NCI-H2029 treated with DMSO at 0.1 percent for 48 hours (cell line): ENCODE data around the gene PNPLA2.

Experiments used
- DNase-seq: peaks from one replicate; lab custom pipeline; 2025; lab: John Stamatoyannopoulos, UW

Gene PNPLA2

DNA sequence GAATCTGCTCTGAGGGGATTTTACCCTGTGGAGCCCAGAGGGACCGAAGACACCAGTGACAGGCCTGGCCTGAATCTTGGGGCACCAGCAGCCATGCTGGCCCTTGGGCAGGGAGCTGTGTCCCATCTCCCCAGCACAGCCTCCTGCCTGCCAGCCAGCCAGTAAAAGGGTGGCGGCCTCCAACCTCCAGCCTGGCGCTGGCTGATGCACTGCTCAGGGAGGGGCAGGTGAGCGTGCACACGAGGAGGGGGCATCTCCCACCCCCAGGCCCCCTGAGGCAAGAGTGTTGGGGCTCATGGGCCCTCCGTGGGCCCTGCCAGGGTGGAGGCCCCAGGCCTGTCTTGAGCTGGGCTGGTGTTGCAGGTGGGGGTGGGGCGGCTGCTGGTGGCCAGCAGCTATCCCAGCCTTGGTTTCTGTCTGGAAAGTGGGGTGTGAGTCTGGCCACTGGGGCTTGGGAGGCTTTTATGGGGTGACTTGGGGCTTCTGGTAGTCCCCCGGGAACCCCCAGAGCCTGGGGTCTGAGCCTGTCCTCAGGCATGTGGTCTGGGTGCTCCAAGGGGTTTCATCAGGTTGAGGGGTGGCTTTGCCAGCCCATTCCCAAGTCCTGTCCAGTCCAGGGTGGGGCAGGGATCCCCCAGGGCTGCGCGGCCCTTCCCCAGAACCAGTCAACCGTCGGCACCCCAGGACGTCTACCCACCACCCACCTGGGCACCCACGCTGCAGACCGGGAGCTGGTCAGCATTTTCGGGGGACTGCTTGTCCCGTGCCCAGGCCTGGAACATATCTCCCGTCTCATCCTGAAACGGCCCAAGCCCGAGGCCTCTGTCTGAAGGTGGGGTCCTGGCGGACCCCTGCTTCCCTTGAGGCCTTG, 41.8 kb downstream of the PNPLA2 start:
- DNase-seq, result no peak

DNA sequence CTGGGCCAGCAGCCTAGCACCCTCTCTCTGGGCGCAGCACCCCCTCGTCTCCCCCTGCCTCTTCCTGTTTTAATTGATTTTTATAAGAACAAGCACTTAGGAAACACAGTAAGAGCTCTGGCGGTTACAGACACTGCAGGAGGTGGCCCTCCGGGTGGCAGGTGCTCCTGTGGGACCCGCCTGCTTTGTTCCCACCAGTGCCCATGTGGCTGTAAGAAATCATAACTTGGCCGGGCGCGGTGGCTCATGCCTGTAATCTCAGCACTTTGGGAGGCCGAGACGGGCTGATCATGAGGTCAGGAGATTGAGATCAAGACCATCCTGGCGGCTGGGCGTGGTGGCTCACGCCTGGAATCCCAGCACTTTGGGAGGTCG, 42.4 kb downstream of the PNPLA2 start:
- DNase-seq, result no peak

DNA sequence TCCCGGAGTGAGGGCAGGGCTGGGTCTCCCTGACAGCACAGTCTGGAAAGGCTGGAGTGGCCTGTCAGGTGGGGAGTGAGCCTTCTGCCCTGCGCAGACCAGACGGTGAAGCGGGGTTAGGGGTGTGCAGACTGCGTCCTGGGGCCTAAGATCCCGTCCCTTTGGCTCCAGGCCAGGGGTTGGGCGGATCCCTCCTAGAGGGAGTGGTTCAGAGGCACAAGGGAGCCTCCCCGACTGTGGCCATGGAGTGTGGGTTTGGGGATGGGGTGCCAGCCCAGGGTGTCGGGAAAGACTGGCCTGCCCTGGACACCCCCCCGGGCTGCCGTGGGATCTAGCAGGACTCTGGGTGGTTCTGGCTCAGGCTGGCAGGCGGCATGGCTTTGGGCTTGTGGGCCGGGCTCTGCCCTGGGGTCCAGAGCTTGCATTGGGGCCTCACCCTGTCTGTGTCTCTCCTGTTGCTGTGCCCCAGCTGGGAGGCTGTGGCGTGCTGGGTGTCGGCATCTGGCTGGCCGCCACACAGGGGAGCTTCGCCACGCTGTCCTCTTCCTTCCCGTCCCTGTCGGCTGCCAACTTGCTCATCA, 43.5 kb downstream of the PNPLA2 start:
- no peak for DNase-seq

DNA sequence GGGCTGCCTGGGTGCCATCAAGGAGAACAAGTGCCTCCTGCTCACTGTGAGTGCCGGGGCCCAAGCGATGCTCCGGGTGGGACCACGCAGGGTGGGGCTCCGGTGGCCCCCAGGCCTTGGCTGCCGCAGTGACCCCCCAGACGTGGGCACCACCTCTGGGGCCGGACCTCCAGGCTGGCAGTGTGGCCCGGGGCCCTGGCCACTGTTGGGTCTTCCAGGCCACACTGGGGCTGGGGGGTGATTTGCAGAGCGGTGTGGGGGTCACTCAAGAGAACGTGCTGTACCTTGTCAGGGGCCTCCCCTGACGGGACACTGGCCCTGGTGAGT, 43.9 kb downstream of the PNPLA2 start:
- no peak for DNase-seq

DNA sequence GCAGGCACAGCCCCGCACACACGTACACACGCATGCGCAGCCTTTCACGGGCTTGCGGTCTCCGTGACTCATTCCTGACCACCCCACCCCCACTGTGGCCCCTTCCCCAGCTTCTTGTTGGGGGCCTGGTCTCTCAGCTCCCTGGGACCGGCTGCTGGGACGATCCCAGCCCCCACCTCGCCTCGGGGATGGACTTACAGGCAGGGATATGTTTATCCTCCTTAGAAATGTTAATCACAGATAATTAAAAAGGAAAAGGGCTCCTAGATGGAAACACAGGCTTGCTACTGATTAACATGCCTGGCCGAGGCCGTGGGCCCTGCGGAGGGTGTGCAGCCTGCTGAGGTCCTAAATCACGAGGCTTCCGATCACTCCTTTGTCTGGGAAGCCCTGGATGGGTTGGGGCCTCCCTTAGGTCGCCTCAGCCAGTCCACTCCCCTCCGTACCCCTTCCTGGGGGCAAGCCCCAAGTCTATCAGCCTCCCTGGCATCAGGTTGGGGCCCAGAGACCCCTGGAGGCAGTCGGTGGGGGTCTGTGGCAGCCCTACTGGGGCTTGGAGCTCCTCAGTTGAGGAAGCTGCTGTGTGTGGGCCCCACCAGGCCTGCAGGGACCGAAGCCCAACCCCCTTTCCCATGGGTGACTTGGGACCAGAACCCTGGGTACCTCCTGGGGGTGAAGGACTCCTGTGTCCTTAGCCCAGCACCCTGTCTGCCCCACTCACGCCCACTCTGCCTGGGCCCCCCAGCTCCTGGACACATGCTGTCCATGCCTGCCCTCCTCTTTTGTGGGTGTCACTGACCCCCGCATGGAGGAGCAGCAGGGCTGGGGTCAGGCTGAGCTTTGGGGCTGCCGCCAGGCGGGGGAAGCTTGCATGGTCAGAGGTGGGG, 44.6 kb downstream of the PNPLA2 start:
- no peak for DNase-seq

DNA sequence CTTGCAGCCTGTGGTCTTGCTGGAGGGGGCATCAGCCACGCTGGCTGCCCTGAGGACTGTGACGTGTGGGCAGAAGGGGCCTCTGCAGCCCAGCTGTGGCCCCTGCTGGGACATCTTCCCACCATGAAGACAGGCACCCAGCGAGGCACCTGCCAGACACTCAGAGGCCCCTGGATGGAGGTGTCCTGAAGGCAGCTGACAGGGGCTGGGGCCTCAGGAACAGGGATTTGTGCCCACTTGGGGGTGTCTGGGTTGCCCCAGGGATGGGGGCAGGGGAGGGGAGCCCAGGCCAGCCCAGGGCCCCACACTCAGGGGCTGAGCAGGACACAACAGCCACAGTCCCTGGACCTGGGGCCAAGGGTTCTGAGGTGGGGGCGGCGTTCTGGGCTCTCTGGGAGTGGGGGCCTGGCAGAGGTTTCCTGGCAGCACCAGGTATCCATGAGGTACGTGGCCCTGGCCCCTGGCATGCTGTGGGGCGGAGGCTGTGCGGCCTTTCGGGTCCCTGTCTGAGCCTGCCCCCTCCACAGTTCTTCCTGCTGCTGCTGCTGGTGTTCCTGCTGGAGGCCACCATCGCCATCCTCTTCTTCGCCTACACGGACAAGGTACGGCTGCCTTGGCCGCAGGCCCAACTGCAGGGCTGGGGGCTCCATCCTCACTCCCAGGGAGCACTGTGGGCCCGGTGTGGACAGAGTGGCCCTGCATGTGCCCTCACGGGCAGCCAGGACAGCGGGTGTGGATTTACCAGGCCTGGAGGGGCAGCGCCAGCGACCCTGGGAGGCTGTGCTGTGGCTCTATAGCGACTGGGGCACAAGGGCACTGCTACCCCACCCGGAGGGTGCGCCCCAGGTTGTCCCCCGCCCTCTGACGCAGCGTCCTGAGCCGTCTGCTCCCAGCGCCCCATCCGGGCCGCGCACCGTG, 45.5 kb downstream of the PNPLA2 start:
- no peak for DNase-seq

DNA sequence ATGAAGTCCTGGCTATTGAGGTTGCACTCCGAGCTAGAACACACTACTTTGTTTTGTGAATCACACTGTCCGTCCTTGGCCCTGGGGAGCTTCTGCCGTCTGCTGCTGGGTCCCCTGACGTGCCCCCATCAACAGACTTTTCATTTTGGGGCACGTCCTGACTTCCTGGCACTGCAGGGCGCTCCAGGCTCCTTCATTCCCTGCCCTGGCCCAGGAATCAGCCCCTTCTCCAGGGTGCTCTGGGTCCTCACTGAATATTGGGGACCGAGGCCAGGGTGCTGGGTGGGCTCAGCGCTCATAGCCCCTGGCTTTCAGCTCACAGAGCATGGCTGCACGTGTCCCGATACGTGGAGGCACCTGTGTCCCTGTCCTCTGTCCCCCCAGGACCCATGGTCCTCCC, 46.2 kb downstream of the PNPLA2 start:
- no peak for DNase-seq

DNA sequence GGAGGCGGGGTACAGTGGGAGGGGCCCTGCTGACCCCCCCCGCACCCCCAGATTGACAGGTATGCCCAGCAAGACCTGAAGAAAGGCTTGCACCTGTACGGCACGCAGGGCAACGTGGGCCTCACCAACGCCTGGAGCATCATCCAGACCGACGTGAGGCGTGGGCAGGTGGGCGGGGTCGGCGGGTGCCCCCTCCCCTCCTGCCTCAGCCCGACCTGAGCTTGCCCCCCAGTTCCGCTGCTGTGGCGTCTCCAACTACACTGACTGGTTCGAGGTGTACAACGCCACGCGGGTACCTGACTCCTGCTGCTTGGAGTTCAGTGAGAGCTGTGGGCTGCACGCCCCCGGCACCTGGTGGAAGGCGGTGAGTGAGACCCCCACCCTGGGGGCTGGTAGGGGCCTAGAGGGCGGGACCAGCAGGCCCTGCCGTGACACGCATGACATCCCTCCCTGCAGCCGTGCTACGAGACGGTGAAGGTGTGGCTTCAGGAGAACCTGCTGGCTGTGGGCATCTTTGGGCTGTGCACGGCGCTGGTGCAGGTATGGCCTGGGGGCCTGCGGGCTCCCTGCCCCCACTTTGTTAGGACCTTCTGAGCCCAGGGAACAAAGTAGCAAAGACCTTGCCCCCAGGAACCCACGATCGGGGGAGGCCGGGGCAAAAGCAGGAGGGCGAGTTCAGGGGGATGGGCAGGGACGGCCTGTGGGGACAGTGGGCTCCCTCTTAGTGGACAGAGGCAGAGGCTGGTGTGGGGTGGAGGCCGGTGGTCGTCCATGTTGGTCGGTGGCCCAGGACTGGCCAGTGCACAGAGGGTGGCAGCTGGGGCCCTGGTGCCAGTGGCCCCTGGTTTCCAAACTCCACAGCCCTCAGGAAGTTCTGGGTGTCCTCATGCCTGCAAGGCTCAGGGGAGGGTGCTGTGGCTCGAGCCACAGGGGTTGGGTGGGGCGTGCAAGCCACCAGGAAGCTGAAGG, 47.0 kb downstream of the PNPLA2 start:
- no peak for DNase-seq

DNA sequence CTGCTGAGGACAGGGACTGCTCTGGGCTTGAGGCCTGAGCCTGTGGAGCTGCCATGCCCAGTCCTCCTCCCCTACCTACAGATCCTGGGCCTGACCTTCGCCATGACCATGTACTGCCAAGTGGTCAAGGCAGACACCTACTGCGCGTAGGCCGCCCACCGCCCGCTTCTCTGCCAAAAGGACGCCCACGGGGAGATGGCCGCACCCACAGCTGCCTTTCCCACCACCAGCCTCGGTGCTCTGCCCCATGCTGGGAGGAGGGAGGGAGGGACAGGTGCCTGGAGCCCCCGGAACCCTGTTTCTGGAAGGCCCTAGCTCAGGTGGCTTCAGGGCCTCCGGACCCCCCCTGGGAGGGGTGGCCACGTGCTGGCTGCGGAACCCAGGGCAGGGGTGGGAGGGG, 47.8 kb downstream of the PNPLA2 start:
- no peak for DNase-seq

DNA sequence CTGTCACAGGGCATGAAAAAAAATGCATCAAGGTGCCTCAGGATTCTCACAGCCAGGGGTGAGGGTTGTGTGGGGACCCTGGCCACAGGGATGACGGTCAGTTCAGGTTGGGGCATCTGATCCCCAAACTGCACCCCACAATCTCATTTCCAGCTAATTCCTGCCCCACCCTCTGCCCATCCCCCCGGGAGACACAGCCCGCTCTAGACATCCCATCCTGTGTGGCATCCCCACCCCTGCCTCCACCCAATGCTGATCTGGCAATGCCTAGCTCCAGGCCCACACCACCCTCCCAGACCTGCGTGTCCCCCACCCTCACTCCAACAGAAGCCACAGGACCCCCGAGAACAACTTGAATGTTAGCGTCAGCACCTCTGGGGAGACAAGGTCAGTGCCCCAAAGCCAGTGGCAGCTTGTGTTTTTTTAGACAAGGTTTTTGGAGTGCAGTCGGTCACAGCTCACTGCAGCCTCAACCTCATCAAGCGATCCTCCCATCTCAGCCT, 49.2 kb downstream of the PNPLA2 start:
- no peak for DNase-seq

DNA sequence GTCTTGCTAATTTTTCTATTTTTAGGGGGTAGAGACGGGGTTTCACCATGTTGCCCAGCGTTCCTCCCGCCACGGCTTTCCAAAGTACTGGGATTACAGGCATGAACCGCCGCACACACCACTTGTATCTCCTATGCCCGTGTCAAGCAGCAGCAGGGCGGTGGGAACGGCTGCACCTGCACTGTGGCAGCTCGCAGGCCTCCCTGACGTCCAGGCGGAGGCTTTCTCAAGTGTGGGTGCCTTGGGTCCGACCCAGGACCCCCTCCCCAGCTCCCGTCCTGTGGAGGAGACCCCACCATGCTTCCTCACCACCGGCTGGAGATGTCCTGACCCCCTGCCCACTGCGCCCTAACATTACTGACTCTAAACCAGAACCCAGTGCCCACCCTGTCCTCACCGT, 49.7 kb downstream of the PNPLA2 start:
- no peak for DNase-seq

DNA sequence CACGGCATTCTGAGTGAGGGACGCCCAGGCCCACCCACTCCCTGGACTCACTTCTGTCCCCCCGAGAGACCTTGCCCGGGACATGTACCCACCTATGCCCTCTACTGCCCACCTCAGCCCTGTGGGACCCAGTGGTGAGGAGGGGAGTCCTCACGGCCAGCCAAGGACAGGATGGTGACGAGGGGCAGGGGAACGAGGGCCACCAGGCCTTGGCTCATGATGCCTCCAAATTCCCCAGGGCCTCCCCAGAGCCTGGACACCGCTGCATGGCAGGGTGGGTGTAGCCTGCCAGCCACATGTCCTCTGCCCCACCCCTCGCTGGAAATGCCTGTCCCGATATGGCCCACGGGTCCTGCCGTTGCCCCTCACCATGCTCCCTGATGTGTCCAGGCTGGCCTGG, 50.1 kb downstream of the PNPLA2 start:
- no peak for DNase-seq

DNA sequence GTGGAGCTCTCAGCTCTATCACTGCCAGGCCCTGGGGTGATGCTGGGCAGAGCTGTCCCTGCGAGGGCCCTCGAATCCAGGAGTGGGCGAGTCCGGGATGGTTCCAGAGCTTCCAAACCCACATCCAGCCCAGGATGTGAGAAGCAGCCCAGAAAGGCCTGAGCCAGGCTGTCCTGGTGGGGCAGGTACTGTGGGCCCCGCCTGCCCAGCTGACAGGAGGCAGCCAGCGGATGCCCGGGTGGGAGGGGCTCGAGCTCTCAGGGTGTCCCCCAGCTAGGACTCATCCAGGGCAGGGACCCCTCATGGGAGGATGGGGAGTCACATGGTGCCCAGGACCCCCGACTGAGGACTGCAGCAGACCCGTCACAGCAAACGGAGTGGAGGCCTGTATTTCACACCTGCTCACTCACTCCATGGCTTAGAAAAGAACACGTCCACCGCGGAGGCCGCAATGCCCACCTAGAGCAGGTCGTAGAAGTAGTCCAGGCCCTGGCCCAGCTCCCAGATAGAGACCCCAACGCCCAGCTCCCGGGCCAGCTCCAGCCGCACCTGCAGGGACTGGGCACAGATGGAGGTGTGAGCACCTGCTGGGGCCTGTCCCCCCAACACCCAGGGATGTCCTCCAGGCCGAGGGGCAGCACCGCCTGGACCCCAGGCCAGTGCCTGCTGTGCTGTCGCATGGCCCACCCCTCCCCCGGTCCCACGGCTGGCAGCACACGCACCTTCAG, 50.8 kb downstream of the PNPLA2 start:
- no peak for DNase-seq

DNA sequence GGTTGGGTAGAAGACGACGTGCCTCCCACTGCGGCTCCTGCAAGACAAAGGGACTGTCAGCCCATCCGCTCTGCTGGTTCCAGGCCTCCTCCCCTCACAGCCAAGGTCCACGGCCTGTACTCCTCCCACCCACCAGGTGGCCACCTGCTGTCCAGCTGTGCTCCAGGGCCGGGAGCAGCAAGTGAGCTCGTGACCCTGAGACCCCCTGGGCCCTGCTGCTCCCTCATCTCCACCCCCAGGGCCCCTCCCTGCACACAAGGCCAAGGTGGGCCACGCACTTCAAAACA, 51.4 kb downstream of the PNPLA2 start:
- no peak for DNase-seq

DNA sequence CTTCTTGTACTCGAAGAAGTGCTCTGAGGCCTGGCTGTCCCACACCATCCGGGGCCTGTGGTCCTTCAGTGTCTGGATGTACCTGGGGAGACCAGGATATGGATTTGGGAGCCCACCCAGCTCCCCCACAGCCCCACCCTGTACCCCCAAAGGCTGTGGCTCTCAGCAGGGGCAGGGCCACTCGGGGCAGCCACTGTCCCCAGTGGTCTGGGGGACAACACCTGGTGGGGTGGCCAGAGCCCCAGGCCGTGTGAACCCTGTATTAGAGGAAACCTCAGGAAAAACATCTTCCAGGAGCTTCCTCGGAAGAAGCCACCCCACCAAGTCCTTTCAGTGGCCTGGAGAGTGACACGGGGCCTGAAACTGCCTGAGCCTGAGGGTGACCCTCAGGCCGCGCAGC, 51.7 kb downstream of the PNPLA2 start:
- no peak for DNase-seq

DNA sequence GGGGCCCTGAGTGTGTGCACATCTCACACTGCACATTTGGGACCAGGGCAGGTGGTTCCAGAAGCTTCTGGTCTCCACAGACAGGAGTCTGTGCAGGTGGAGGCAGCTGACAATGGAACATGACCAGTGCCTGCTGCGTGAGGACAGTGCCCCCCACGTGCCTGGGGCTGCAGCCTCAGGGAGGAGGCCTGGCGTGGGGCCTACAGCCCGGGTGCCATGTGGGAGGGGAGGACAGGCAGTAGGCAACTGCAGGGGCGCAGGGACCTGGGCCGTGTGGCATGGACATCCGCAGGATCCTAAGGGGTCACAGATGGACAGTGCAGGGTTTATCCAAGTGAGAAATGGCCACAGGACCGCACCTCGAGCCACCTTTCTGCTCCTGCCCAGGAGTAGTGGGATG, 52.8 kb downstream of the PNPLA2 start:
- DNase-seq, result no peak

DNA sequence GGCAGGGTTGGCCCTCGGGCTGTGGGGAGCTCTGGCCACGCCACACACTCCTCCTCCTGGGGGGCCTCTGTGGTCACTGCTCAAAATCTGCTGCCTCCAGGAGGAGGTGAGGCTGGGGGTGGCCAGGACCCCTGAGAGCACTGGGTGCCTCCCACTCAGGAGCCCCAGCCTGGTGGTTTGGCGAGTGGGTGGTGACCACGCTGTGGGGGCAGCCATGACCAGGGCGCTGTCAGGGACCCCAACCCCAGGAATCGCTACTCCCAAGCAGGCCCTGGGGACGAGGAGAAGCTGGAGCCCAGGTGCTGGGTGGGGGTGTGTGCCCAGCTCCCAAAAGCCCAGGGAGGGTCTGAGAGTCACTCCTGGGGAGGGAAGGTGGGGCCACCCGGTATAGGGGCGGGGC, 54.1 kb downstream of the PNPLA2 start:
- no peak for DNase-seq

DNA sequence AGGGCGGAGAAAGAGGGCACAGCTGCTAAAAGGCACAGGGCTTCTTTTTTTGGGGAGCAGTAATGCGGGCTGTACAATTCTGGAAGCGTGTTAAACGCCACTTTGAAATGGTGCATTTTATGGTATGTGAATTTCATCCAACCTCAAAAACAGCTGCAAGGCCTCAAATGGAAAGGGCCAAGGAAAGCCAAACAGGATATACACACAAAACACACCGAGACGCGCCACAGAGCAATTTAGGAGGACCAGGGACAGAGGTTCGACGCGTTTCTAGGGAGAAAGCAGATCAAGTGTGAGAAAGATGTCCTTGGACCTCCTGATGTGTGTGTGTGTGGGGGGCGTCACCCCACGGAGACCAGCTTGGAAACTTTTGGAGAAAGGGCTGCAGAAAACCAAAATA, 55.0 kb downstream of the PNPLA2 start:
- no peak for DNase-seq
